VCaP (cell line): ENCODE measurements around the gene AP4S1.

ENCODE experiments used
- H3K27ac ChIP-seq: fragments of 450-650 bp; 2 replicates; pipeline ENCODE4 v1.5.1; 2017
- CTCF ChIP-seq: fragments of 450-650 bp; conservative IDR thresholded peaks from 2 replicates; pipeline ENCODE4 v1.5.1; 2017; ENCODE audit warnings: mild to moderate bottlenecking, moderate library complexity

AP4S1 gene

GRCh38 chr14:31009836-31010574 lies 15.4 kb upstream of the AP4S1 start:
- no peak for TF ChIP-seq CTCF
- H3K27ac ChIP-seq = no peak overlapping the region

DNA sequence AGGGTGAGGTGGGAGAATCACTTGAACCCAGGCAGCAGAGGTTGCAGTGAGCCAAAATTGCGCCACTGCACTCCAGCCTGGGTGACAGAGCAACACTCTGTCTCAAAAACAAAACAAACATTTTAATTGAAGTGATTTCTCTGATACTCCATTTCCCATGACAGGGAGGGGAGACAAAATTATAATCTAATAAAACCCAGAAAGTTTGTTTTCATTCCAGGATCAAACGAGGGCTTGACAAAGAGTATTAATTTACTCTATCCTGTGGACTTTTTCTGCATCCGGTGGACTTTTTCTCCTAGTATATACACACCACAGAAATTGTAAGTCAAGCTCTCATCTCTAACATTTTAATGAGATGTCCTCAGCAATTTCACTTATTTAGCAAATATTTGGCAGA lies 14.5 kb upstream of the AP4S1 start:
- no peak for TF ChIP-seq CTCF
- no peak overlapping the region for H3K27ac ChIP-seq

DNA sequence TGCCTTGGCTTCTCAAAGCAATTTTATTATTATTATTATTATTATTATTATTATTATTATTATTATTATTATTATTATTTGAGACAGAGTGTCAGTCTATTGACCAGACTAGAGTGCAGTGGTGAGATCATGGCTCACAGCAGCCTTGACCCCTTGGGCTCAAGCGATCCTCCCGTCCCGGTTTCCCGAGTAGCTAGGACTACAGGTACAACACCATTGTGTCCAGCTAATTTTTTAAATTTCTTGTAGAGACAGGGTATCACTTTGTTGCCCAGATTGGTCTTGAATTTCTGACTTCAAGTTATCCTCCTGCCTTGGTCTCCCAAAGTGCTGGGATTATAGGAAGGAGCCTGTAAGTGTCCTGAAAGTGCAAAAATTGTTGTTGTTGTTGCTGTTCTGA lies 11.6 kb upstream of the AP4S1 start:
- TF ChIP-seq CTCF = no peak
- H3K27ac ChIP-seq = no peak overlapping the region

DNA sequence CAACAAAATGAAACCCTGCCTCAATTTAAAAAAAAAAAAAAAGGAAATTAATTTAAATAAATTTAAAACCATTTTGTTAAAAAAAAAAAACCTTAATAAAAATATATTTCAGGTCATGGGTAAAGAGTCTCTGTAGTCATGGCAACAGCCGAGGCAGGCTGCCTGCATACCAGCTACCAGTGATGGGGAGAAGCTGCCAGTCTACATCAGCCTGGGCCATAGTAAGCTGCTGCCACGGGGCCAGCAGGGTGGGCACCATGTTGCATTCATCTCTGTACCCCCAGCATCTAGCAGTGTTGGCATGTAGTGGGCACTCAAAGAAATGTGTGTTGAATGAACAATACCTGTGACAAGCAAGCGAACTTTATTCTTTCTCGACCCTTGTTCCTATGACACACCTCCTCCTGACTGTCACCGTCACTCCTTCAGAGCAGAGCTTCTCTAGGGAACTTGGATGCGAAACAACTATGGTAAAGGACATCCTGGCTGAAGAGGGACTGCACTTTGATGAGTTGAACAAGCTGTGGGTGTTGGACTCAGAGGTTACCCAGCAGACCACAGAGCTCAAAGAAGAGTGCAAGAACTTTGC lies 7.3 kb upstream of the AP4S1 start:
- TF ChIP-seq CTCF = no peak
- no peak overlapping the region for H3K27ac ChIP-seq

DNA sequence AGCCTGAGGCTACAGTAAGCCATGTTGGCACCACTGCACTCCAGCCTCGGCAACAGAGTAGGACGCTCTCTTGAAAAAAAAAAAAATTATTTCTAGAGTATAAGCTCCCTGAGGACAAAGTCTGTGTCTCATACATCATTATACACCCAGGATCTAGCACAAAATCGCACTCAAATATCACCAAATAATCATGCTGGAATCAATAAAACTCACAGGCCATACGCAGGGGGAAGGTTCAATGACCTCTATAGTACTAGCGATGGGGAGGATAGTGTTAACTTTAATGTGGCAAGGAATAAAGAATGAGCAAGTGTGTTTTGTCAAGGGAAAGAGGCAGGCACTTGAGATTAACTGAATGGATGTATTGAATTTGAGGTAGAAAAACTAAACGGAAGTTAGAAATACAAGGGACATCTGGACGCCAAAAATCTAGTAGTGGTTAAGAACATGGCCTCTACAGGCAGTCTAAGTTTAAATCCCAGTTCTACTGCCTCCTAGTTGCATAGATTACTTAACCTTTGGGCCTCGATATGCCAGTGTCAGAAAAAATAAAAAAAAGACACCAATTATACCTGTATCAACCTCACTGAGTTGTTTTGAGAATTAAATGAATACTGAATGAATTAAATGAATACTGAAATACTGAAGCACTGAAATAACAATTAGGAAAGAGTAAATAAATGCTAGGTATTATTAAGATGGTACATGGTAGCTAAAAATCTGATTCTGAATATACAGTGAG lies 4.4 kb upstream of the AP4S1 start:
- H3K27ac ChIP-seq = no peak overlapping the region
- TF ChIP-seq CTCF = no peak

DNA sequence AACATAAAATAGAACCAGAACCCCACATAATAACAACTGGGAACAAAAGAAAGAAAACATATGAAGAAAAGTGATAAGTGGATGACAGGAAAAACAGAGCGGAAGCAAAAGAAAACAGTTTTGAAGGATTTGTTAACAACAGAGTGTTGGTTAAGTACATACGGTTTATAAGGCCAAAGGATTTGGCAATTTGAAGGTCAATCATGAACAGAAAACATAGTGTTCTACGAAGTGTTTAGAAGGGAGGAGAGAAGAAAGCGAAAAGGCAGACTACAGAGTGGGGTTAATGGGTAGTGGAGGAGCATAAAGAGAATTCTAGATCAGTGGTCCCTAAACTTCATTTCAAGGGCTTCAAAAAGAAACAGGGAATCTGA lies 3.9 kb upstream of the AP4S1 start:
- no peak overlapping the region for H3K27ac ChIP-seq
- TF ChIP-seq CTCF = no peak

DNA sequence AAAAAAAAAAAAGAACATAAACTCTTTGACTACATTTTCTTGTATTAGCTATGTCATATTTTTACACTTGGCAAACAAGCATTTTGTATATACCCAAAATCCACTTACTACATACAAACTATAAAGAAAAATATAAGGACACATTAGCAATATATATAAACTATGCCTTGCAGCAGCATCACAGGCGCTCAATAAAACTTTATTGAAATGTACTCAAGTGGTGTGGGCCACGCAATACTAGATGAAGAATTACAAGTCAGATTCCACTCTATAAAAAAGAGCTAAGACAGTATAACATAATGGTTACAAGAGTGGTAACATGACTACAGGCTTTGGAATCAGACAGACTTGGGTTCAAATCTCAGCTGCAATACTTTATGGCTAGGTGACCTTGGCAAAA lies 3.1 kb upstream of the AP4S1 start:
- no peak for TF ChIP-seq CTCF
- H3K27ac ChIP-seq = no peak overlapping the region
